ENCODE results near the gene SMURF1.

Gene SMURF1

DNA sequence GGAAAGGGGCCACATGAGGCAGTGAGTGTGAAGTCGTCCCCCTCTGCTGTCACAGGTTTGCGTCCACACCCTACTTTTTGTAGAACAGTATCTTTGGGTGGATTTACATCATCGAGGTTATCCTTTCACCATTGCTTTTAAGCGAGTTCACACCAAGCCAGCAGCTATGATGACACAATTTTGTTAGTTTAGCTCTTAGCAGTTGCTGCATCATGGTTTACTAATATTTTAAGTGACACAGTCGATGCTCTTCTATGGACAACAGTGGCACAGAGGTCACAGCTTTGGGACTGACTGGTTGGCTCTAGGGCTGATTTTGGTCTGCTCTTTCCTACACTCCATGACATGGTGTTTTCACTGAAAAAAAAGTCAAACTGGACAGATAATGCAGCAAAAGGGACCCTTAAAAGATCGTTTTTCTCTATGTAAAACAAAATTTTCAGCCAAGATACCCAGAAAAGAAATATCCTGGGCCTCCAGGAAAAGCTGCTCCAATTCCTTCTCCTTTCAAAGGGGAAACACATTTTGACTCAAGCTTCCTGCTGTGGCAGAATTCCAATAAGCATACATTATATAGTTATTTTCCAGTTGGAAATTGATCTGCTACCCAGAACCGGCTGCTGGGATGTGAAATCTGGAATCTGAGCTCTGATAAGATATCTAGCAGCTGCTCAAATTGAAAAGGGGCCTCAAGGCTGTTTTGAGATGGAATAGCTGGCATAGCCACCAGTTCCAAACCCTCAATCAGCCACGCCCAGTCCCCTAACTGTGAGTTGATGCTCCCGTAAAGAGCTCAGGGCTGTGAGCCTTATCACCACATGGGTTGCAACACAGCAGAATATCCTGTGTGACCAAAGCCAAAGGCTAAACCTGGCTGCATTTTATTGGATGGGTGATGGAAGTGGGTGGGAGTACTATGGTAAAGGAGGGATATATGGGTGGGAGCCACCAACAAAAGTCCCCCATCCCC is 114.2 kb downstream of the SMURF1 start:
- DNase-seq (ENCODE audit: low read depth) = no peak

GRCh38 chr7:99028261-99028973 is 115.5 kb downstream of the SMURF1 start:
- DNase-seq (ENCODE audit: low read depth) = no peak

GRCh38 chr7:99027841-99028240 is 116.1 kb downstream of the SMURF1 start:
- DNase-seq (ENCODE audit: low read depth) = no peak

DNA sequence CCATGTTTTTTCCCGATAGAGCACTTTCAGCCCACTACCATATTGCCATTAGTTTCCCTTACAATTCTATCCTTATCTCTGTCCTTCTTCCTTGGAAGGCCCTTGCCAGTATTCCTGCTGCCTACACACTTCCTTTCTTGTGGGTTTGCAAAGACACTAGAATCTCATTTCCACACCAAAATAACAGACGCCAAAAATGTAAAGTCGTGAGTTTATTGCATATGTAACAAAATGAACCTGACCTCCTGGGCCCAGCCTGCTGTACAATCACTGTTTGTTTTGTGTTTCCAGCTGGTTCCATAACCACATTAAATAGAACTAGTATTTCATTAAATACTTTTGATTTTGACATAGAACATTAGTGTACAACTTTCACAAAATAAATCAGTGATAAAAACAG is 116.7 kb downstream of the SMURF1 start:
- DNase-seq (ENCODE audit: low read depth) = no peak

DNA sequence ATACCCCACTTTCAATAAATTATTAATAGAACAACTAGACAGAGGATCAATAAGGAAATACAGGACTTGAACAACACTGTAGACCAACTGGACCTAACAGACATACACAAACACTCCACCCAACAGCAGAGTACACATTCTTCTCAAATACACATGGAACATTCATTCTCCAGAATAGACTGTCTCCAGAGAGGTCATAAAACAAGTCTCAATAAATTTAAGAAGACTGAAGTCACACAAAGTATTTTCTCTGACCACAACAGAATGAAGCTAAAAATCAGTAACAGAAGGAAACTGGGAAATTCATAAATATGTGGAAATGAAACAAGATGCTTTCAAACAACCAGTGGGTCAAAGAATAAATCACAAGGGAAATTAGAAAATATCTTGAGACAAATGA is 119.8 kb downstream of the SMURF1 start:
- DNase-seq (ENCODE audit: low read depth) = no peak

GRCh38 chr7:99021941-99022560 is 121.9 kb downstream of the SMURF1 start:
- no peak for DNase-seq (ENCODE audit: low read depth)

DNA sequence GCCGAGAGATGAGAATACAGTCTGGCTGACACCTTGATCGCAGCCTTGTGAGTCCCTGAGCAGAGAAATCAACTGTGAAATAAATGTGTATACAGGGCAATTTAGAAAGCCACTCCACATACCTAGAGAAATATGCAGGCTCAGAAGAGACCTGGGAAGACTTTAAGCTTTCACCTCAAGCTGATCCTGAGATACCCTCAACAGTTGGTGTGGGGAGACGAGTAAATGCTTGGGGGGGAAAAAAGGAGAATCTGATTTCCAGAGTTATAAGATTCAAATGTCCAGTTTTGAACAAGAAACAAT is 123.5 kb downstream of the SMURF1 start:
- no peak for DNase-seq (ENCODE audit: low read depth)

- DNase-seq (ENCODE audit: low read depth) = no peak
Observed at GRCh38 chr7:99019523-99020412, 124.1 kb downstream of the SMURF1 start.

GRCh38 chr7:99016196-99016595 is 127.7 kb downstream of the SMURF1 start:
- no peak for DNase-seq (ENCODE audit: low read depth)

DNA sequence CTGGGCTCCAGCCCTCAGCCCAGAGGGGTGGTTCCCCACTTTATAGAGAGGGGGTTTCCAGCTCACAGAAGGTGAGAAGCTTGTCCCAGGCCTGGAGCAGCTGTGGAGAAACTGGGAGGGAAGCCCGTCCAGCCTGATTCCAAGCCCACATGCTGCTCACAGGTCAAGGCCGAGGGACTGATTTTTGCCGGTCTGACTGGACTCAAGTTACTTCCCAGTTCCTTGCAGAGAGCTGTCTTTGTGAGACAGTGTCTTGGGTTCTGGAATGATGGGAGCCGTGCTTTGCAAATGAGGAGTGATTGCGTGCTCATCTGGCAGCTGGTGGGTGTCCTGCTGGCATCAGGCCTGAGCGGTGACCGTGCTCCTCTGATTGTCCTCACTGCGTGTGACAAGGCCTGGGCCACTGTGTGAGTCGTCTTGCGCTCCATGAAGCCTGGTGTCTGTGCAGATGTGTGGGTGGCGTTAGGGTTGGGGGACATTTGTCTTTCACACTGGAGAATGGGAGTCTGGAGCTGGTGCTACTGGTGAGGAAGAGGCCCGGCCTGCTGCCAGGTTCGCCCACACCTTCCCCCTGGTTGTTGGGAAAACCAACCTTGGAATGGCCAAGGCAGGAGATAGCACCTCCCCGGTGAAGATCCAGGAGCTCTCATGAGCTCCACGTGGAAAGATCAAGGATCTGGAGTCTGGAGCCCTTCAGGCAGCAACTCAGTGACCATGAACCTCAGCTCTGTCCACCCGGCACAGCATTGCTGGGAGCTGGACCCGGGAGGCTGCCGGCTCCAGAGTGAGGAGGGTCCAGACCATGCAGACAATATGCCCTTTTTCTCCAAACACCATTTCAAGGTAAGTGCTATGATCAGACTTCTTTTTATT is 129.6 kb downstream of the SMURF1 start:
- DNase-seq (ENCODE audit: low read depth) = no peak

GRCh38 chr7:99013266-99014112 is 130.4 kb downstream of the SMURF1 start:
- DNase-seq (ENCODE audit: low read depth) = no peak

DNA sequence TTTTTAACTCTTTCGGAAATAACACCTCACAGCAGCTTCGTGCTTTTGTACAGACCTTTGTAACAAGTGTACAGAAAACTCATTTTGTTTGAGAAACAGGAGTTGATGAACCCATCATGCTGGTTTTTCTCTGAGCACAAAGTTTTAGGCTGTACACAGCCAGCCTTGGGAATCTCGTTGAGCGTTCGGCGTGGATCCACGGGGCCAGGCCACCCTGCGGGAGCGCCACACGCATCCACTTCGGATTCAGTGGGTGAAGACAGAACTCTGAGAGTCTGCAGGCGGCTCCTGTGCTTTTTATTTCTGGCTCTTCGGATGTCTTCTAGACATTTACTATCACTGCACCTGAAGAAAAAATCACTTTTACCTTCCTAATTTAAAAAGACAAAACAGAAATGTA is 131.2 kb downstream of the SMURF1 start:
- no peak for DNase-seq (ENCODE audit: low read depth)

- DNase-seq (ENCODE audit: low read depth) = no peak
Observed at GRCh38 chr7:99011706-99012404, 132.1 kb downstream of the SMURF1 start.

GRCh38 chr7:99011341-99011705 is 132.6 kb downstream of the SMURF1 start:
- DNase-seq (ENCODE audit: low read depth) = no peak

GRCh38 chr7:99010281-99010680 is 133.6 kb downstream of the SMURF1 start:
- no peak for DNase-seq (ENCODE audit: low read depth)

- DNase-seq (ENCODE audit: low read depth) = no peak
Observed at GRCh38 chr7:99008921-99009530, 134.9 kb downstream of the SMURF1 start.

DNA sequence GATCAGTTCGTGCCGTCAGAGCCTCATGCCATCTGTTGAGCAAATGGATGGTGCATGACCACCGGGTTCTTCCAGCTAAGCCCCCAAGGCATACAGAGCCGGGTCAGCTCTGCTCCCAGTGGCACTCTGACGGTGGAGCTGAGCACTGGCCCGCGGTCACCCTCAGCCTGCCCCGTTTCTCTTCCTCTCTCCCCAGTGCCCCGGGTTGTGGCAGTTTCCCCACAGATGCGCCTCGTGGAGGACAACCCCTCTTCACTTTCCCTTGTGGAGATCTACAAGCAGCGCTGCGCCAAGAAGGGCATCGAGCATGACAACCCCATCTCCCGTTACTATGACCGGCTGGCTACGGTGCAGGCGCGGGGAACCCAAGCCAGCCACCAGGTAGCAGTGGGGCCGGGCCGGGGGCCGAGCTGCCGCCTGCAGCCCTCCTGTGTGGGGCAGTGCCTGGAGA is 135.7 kb downstream of the SMURF1 start:
- DNase-seq (ENCODE audit: low read depth) = no peak

DNA sequence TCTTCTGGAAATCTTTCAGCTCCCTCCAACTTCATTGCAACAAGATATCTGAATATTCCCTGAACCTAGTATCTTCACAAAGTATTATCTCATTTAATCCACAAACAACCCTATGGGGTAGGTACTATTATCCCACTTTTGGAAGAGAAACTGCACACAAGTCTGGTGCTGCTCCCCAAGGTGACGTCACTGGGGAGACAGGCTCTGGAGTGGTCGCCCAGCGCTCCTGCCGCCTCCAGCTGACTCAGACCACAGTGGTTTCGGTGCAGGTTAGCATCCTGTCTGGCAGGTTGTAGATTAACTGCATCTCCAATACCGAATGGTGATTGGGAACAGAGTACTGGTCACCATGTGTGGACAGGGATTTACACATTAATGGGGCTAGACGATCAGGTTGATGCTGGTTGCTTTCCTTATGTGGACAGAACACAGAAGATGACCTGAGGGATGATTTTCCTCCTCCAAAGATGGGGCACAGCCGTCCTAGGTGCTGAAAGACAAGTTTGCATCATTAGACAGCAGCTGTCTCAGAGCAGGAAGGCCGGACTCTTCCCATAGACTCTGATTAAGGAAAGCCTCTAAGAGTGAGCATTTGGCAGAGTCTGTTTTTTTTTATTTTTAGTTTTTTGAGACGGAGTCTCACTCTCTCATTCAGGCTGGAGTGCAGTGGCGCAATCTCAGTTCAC is 137.0 kb downstream of the SMURF1 start:
- no peak for DNase-seq (ENCODE audit: low read depth)

Measured in activated T-helper 1 cell treated with Interleukin-2 at 50 U/mL for 16 hours (primary cell).